ENCODE results near the gene NR2C2.

The NR2C2 gene

GRCh38 chr3:14913071-14913925 is 34.1 kb upstream of the NR2C2 start:
- TF ChIP-seq, protein P1, sequence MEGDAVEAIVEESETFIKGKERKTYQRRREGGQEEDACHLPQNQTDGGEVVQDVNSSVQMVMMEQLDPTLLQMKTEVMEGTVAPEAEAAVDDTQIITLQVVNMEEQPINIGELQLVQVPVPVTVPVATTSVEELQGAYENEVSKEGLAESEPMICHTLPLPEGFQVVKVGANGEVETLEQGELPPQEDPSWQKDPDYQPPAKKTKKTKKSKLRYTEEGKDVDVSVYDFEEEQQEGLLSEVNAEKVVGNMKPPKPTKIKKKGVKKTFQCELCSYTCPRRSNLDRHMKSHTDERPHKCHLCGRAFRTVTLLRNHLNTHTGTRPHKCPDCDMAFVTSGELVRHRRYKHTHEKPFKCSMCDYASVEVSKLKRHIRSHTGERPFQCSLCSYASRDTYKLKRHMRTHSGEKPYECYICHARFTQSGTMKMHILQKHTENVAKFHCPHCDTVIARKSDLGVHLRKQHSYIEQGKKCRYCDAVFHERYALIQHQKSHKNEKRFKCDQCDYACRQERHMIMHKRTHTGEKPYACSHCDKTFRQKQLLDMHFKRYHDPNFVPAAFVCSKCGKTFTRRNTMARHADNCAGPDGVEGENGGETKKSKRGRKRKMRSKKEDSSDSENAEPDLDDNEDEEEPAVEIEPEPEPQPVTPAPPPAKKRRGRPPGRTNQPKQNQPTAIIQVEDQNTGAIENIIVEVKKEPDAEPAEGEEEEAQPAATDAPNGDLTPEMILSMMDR (IDR thresholded peaks at IDR 0.05): no peak
- DNase-seq: no peak
- Mint-ChIP-seq H3K4me1 (no peaks in the 10 kb centered on the region), H3K9me3 (no peaks in the 10 kb centered on the region), H3K27me3 (ENCODE audit: low read depth, poor library complexity) (peaks cover 27% of the 10 kb centered on the region), H3K4me3 (no peak overlapping the region), H3K27ac (no peak overlapping the region), H3K36me3 (ENCODE audit: low read depth) (no peaks in the 10 kb centered on the region)

GRCh38 chr3:14913926-14914778 is 33.2 kb upstream of the NR2C2 start:
- H3K4me3 Mint-ChIP-seq: no peak overlapping the region

GRCh38 chr3:14914779-14915117 is 32.6 kb upstream of the NR2C2 start:
- Mint-ChIP-seq H3K9me3 (no peaks in the 10 kb centered on the region), H3K27ac (no peak overlapping the region), H3K4me3 (no peak overlapping the region), H3K27me3 (ENCODE audit: low read depth, poor library complexity) (peaks cover 36% of the 10 kb centered on the region), H3K4me1 (no peaks in the 10 kb centered on the region), H3K36me3 (ENCODE audit: low read depth) (no peaks in the 10 kb centered on the region)
- DNase-seq: no peak
- TF ChIP-seq, protein P1 (IDR thresholded peaks at IDR 0.05): no peak

More at GRCh38 chr3:14913926-14914778, 33.2 kb upstream of the NR2C2 start:
- H3K27ac Mint-ChIP-seq: no peak overlapping the region
- H3K9me3 Mint-ChIP-seq: no peaks in the 10 kb centered on the region
- H3K27me3 Mint-ChIP-seq (ENCODE audit: low read depth, poor library complexity): peaks cover 31% of the 10 kb centered on the region
- H3K4me1 Mint-ChIP-seq: no peaks in the 10 kb centered on the region
- H3K36me3 Mint-ChIP-seq (ENCODE audit: low read depth): no peaks in the 10 kb centered on the region
- TF ChIP-seq, protein P1 (IDR thresholded peaks at IDR 0.05): peak; percentile 64
- DNase-seq: peak; percentile 53

- peaks cover 37% of the 10 kb centered on the region for H3K27me3 Mint-ChIP-seq (ENCODE audit: low read depth, poor library complexity)
- no peak overlapping the region for H3K4me3 Mint-ChIP-seq
- no peaks in the 10 kb centered on the region for H3K36me3 Mint-ChIP-seq (ENCODE audit: low read depth)
- TF ChIP-seq, protein P1 (IDR thresholded peaks at IDR 0.05): no peak
- no peaks in the 10 kb centered on the region for H3K9me3 Mint-ChIP-seq
- no peak for DNase-seq
- no peaks in the 10 kb centered on the region for H3K4me1 Mint-ChIP-seq
- H3K27ac Mint-ChIP-seq: no peak overlapping the region
Measured at GRCh38 chr3:14915636-14916222, 31.7 kb upstream of the NR2C2 start.

- no peak overlapping the region for H3K27ac Mint-ChIP-seq
- DNase-seq: no peak
- no peaks in the 10 kb centered on the region for H3K9me3 Mint-ChIP-seq
- TF ChIP-seq, protein P1 (IDR thresholded peaks at IDR 0.05): no peak
- H3K4me3 Mint-ChIP-seq: no peak overlapping the region
- H3K36me3 Mint-ChIP-seq (ENCODE audit: low read depth): no peaks in the 10 kb centered on the region
- peaks cover 4% of the 10 kb centered on the region for H3K4me1 Mint-ChIP-seq
- peaks cover 33% of the 10 kb centered on the region for H3K27me3 Mint-ChIP-seq (ENCODE audit: low read depth, poor library complexity)
Measured at GRCh38 chr3:14918356-14918860, 29.0 kb upstream of the NR2C2 start.

Data from nephron progenitor cell (in vitro differentiated cells).